Fibroblast of pulmonary artery (primary cell): ENCODE data around the gene TK2.
"Not testable (repeated sequence)": the region's sequence is repeated elsewhere in the genome, so short reads cannot be mapped to it uniquely, and the experiment has no call there.

Experiments used
- DNase-seq: peaks from one replicate; pipeline ENCODE4 v3.0.0-alpha.2; 2010; ENCODE audit warnings: low read depth
- H3K4me3 ChIP-seq: replicated peaks from 2 replicates; pipeline ENCODE4 v1.5.1; 2011; ENCODE audit warnings: low read depth, mild to moderate bottlenecking, control low read depth, low read length, moderate library complexity
- TF ChIP-seq, protein P1 (sequence below): IDR thresholded peaks from 2 replicates; pipeline ENCODE4 v1.5.1; 2011; ENCODE audit warnings: mild to moderate bottlenecking, control low read depth, low read length, inconsistent platforms; ENCODE audit errors: missing control alignments

Gene TK2

GRCh38 chr16:66572356-66572755 lies 22.4 kb upstream of the TK2 start:
- TF ChIP-seq, protein P1, sequence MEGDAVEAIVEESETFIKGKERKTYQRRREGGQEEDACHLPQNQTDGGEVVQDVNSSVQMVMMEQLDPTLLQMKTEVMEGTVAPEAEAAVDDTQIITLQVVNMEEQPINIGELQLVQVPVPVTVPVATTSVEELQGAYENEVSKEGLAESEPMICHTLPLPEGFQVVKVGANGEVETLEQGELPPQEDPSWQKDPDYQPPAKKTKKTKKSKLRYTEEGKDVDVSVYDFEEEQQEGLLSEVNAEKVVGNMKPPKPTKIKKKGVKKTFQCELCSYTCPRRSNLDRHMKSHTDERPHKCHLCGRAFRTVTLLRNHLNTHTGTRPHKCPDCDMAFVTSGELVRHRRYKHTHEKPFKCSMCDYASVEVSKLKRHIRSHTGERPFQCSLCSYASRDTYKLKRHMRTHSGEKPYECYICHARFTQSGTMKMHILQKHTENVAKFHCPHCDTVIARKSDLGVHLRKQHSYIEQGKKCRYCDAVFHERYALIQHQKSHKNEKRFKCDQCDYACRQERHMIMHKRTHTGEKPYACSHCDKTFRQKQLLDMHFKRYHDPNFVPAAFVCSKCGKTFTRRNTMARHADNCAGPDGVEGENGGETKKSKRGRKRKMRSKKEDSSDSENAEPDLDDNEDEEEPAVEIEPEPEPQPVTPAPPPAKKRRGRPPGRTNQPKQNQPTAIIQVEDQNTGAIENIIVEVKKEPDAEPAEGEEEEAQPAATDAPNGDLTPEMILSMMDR, result no peak
- H3K4me3 ChIP-seq, result no peak overlapping the region

DNA sequence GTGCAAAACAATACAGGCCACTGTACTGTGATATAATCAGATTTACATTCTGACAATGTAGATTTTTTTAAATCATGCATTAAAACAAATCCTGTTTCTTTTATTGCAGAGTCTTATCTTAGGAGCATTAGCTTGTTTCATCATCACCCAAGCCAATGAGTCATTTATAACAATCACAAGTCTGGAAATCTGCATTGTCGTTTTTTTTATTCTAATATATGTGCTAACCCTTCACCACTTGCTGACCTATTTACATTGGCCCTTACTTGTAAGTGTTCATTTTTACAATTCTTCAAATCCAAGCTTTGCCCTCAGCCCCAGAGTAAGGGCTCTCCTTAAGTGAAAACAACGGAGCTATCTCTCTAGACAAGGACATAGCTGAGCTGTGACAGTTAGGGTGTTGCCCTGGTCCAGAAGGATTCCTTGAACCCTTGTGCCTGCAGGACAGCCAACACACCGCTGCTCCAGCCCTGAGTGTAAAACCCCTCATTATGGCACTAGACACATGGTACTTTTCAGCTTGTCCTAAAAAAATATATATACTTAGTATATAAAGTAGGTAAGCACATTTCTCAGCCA lies 20.0 kb upstream of the TK2 start:
- peak; percentile 80 for DNase-seq
- no peak overlapping the region for H3K4me3 ChIP-seq
- TF ChIP-seq, protein P1, result no peak

More at GRCh38 chr16:66572356-66572755, 22.4 kb upstream of the TK2 start:
- no peak for DNase-seq

- TF ChIP-seq, protein P1, result no peak
- DNase-seq, result peak; percentile 40
- H3K4me3 ChIP-seq, result no peak overlapping the region
Observed at GRCh38 chr16:66569131-66569530, 19.2 kb upstream of the TK2 start.

DNA sequence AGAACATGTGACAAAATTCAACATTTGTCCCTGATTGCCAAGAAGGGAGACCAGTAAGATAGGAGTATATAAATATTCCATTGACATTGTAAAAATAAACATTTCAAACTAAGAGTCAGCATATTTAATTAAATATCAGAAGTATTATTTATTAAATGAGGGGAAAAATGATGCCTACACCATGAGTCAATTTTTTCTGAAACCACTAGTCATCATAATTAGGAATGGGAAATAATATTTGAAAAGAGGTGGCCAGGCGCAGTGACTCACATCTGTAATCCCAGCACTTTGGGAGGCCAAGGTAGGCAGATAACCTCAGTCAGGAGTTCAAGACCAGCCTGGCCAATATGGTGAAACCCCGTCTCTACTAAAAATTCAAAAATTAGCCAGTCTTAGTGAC lies 18.4 kb upstream of the TK2 start:
- TF ChIP-seq, protein P1, result no peak
- H3K4me3 ChIP-seq, result no peak overlapping the region
- DNase-seq, result peak; percentile 17

DNA sequence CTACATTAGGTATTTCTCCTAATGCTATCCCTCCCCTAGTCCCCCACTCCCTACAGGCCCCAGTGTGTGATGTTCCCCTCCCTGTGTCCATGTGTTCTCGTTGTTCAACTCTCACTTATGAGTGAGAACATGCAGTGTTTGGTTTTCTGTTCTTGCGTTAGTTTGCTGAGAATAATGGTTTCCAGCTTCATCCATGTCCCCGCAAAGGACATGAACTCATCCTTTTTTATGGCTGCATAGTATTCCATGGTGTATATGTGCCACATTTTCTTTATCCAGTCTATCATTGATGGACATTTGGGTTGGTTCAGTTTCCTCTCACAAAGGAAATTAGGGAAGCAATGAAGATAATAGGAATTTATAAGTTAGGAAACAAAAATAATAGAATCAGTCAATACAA lies 17.3 kb upstream of the TK2 start:
- H3K4me3 ChIP-seq, DNase-seq: not testable (repeated sequence)

- no peak for DNase-seq
- H3K4me3 ChIP-seq, result no peak within 1 kb of the TSS
- TF ChIP-seq, protein P1, result no peak
Observed at GRCh38 chr16:66566051-66566901, 16.4 kb upstream of the TK2 start, which contains the start of gene CMTM1. TSS of gene CMTM1 (plus strand) at chr16:66566439. CDS start at chr16:66566514, 75 bp downstream.

GRCh38 chr16:66563574-66564334 lies 13.8 kb upstream of the TK2 start:
- no peak overlapping the region for H3K4me3 ChIP-seq
- no peak for DNase-seq
- TF ChIP-seq, protein P1, result no peak
